HG03558 (cell line): ENCODE measurements around the gene UGT1A8.
"Not testable (repeated sequence)": the region's sequence is repeated elsewhere in the genome, so short reads cannot be mapped to it uniquely, and the experiment has no call there.

Experiments used
- ATAC-seq: cut with Tn5 transposase; IDR thresholded peaks from one replicate; pipeline ENCODE4 v1.9.1; 2021; ENCODE audit warnings: moderate number of reproducible peaks; ENCODE audit not compliant: unreplicated experiment; ENCODE audit errors: extremely low read depth

UGT1A8 gene

DNA sequence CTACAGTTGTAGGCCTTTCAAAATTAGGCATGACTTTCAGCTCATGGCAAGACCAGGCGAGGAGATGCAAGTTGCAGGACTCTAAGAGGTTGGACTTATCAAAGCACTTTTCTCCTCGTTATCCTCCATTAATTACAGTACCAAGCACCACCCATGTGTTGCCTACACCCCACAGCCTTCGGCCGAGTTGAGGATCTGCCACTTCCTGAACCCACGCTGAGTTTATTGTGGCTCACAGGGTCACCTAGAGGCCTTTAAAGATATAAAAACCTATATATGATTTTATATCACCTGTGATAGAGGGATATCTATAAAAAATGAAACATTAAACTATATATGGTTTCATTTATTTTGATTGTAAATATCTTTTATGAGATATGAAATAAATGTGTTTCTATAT is 21.4 kb downstream of the UGT1A8 start:
- ATAC-seq, result no peak

DNA sequence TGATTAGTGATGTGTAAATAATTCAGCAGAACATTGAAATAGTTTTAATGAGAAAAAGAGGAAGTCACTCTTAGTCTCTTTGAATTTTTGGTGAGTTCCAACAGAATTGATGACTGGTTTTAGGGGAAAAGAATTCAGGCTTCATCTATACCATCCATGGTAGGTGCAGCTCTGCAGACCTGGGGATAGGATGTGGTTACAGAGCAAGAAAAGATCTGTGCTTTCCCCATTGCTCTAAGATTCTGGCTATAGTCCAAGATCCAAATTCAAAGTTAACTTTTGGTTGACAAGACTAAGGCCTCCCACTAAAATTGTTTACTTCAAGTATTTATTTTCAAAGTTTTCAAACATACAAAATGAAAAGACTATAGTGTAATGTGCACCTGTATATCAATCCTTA is 22.4 kb downstream of the UGT1A8 start:
- ATAC-seq, result no peak

- no peak for ATAC-seq
These were observed 25.7 kb downstream of the UGT1A8 start for GRCh38 chr2:233643128-233643527.

GRCh38 chr2:233646033-233646432 is 28.6 kb downstream of the UGT1A8 start:
- ATAC-seq, result not testable (repeated sequence)

GRCh38 chr2:233650981-233651380 is 33.5 kb downstream of the UGT1A8 start:
- ATAC-seq, result no peak

DNA sequence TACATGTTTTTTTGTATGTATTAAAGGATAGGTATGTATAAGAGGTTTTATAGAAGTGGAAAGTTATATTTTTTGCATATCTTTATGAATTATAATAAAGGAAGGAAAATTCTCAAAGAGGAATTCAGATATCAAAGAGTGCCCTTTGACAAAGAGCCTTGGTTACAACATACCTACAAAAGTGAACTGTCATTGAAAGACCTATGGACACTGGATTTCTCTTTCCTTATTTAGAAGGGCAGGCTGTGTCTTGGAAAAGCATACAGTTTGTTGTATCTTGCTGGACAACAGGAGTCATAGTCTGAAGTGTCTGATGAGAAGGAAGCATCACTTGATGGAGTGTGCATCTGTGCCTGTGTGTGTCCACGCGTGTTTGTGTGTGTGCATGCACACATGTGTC is 34.0 kb downstream of the UGT1A8 start:
- no peak for ATAC-seq

GRCh38 chr2:233654501-233654900 is 37.1 kb downstream of the UGT1A8 start:
- ATAC-seq, result no peak

GRCh38 chr2:233655043-233655442 is 37.6 kb downstream of the UGT1A8 start:
- ATAC-seq, result no peak

DNA sequence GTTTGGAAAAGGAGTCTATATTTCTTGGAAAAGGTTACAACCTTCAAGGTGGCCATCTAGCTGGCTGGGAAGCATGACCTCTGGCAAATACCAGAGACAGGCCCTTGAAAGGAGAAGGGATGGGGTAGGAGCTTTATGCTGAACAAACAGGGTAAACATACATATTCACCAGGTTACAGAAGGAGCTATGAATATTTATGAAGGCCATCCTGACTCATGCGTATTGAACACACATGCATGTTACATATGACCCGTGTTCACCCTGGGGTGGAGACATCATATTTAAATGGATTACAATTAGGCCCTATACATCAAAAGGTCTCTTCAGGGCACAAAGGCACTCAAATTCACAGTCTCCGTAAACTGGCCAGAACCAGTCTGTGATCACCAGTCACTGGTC is 38.5 kb downstream of the UGT1A8 start:
- ATAC-seq, result not testable (repeated sequence)

- no peak for ATAC-seq
These were observed 39.0 kb downstream of the UGT1A8 start for GRCh38 chr2:233656443-233656842.

GRCh38 chr2:233658610-233659009 is 41.2 kb downstream of the UGT1A8 start:
- no peak for ATAC-seq

- ATAC-seq, result no peak
These were observed 46.5 kb downstream of the UGT1A8 start for GRCh38 chr2:233663911-233664310.

DNA sequence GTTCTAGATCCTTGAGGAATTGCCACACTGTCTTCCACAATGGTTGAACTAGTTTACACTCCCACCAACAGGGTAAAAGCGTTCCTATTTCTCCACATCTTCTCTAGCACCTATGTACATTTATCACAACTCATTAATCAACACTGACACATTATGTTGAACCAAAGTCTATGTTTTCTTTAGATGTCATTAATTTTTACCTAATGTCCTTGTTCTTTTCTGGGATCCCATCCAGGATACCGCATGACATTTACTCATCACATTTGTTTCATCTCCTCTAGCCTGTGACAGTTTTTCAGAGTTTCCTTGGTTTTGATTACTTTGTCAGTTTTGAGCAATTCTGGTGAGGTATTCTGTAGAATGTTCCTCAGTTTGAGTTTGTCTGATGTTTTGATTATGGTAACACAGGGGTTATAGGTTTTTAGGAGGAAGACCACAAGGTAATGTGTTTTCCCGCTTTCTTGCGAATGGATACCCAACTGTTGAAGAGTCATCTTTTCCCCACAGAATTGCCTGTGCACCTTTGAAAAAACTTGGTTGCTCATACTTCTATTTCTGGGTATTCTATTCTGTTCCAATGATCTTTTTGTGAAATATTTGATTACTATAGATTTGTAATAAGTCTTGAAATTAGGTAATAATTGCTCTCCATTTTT is 51.3 kb downstream of the UGT1A8 start:
- no peak for ATAC-seq

GRCh38 chr2:233671290-233672161 is 54.1 kb downstream of the UGT1A8 start, which contains the start of gene UGT1A9:
Gene UGT1A9, plus strand, starts transcription at chr2:233671898. Its CDS starts 37 bp downstream, at chr2:233671935.
- ATAC-seq, result no peak

GRCh38 chr2:233672886-233673285 is 55.5 kb downstream of the UGT1A8 start:
- ATAC-seq, result no peak

GRCh38 chr2:233673896-233674295 is 56.5 kb downstream of the UGT1A8 start:
- no peak for ATAC-seq

GRCh38 chr2:233674314-233674713 is 56.9 kb downstream of the UGT1A8 start:
- no peak for ATAC-seq

- no peak for ATAC-seq
These were observed 57.6 kb downstream of the UGT1A8 start for GRCh38 chr2:233674995-233675394.

GRCh38 chr2:233676046-233676445 is 58.6 kb downstream of the UGT1A8 start:
- ATAC-seq, result no peak

- ATAC-seq, result no peak
These were observed 61.8 kb downstream of the UGT1A8 start for GRCh38 chr2:233679196-233679595.

DNA sequence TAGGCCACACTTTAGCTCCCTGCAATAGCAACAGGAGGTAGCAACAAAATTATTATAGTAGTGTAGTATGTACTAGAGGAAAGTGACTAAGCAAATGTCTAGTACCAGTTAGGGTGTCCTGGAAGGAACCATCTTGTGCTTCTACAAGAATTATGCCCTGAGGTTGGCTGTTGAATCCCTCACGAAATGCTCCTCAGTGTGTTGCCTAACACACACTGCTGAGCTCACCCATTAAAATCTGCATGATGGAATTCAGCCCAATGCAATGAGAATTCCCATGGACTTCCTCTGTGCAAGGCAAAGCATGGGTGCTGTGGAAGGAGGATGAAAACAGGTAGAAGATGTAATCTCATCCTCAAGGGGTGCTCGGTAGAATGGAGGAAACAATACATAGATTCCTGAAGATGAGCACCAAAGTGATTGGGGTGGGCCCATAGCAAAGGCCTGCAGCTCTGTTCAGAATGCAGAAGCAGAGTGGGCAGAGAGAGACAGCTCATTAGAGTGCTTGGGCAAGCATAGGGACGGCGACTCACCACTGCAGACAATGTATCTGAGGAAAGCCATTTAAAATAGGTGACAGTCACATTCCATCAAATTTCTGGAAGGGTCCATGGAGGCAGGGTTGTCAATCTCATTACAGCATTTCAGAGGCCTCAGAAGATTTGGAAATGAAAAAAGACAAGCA is 63.1 kb downstream of the UGT1A8 start:
- ATAC-seq, result no peak
